ENCODE measurements around the gene KATNAL1. TPM values are rescaled to one million over a fixed set of nuclear protein-coding genes. Genes with fewer than 3 reads are reported as not detected.

KATNAL1 gene
- total RNA-seq, 1 donor from 2014 or later = 8.2 TPM

- H3K9me3 Mint-ChIP-seq = peaks cover 3% of the 10 kb centered on the region
- H3K36me3 Mint-ChIP-seq (ENCODE audit: low read depth) = no peaks in the 10 kb centered on the region
- peaks cover under 1% of the 10 kb centered on the region for H3K27me3 Mint-ChIP-seq (ENCODE audit: insufficient read depth)
- H3K4me3 Mint-ChIP-seq = peak overlapping the region; percentile 23
- intact Hi-C loops (cut with micrococcal nuclease) = loop anchor here (1.0 to 10.0 kb wide), 10 partner anchors 13 to 586 kb away; partner anchors contain the start of genes KATNAL1 and UBL3
- DNase-seq (ENCODE audit: low spot score) = no peak
- H3K27ac Mint-ChIP-seq = peak overlapping the region; percentile 78
- peaks cover 43% of the 10 kb centered on the region for H3K4me1 Mint-ChIP-seq (ENCODE audit: low read depth)
Observed at GRCh38 chr13:30158774-30159445, 148.4 kb downstream of the KATNAL1 start.

DNA sequence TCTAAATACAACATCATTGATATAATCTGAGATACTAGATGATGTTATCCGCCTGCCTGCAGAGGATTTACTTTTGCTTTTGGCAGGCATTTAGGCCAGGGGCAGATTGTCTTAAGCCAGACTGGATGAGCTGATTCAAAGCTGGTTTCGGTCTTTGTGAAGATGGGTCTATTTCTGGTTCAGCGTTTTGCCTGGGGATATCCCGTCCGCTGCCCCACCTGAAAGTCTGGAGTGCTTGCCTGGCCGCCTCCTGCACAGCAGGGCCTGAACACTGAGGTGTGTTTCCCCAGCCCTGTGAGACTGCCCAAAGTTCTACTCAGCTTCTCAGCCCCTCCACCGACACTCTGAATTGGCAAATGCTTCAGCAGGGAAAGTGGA lies 149.7 kb downstream of the KATNAL1 start:
- no peak overlapping the region for H3K4me3 Mint-ChIP-seq
- H3K4me1 Mint-ChIP-seq (ENCODE audit: low read depth) = peaks cover 49% of the 10 kb centered on the region
- no peak for DNase-seq (ENCODE audit: low spot score)
- no peaks in the 10 kb centered on the region for H3K27me3 Mint-ChIP-seq (ENCODE audit: insufficient read depth)
- H3K36me3 Mint-ChIP-seq (ENCODE audit: low read depth) = no peaks in the 10 kb centered on the region
- no peak overlapping the region for H3K27ac Mint-ChIP-seq
- intact Hi-C loops (cut with micrococcal nuclease) = loop anchor here (10.0 kb wide), 2 partner anchors 417 to 517 kb away; no protein-coding TSS in a partner anchor
- H3K9me3 Mint-ChIP-seq = peaks cover under 1% of the 10 kb centered on the region

DNA sequence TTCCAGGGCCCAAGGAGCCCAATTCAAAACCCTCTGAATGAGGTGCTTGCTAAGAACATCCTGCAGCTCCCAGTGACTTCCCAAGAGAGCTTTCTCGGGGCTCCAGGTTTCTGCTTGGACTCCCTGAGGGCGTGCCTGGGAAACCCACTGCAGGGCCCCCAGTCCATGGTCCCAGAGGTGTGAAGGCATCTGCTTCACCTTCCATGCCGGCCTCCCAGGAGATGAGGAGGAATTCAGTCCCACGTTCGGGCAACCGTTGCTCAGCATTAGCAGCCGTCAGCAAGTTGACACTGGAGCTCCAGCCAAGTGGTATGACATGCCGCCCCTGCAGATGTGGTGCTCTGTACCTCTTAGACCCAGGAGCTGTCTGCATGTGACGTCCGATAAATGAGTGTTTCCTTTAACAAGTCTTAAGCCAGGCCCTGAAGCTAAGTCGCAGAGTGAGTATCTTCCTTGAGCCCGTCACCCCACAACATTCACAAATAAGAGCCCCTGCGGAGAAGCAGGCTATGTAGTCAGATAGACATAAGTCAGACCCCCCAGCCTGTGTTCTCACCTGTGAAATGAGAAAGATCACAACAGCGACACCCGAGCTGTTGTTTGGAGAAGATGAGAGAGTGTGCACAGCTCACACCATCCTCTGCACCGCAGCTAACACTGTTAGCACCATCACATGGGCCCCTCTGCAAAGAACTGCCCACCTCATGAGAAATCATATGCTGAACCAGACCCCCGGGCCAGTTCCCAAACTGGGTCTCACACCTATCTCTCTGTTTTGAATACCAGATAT lies 150.3 kb downstream of the KATNAL1 start:
- Mint-ChIP-seq H3K9me3 (no peaks in the 10 kb centered on the region), H3K4me3 (no peak overlapping the region), H3K27ac (no peak overlapping the region)

GRCh38 chr13:30156270-30156669 lies 151.1 kb downstream of the KATNAL1 start:
- no peaks in the 10 kb centered on the region for H3K27me3 Mint-ChIP-seq (ENCODE audit: insufficient read depth)
- intact Hi-C loops (cut with micrococcal nuclease) = loop anchor here (10.0 kb wide), 2 partner anchors 419 to 519 kb away; no protein-coding TSS in a partner anchor
- no peak overlapping the region for H3K27ac Mint-ChIP-seq
- DNase-seq (ENCODE audit: low spot score) = no peak
- H3K4me1 Mint-ChIP-seq (ENCODE audit: low read depth) = peaks cover 62% of the 10 kb centered on the region
- H3K9me3 Mint-ChIP-seq = no peaks in the 10 kb centered on the region
- no peaks in the 10 kb centered on the region for H3K36me3 Mint-ChIP-seq (ENCODE audit: low read depth)
- H3K4me3 Mint-ChIP-seq = no peak overlapping the region

More for the DNA sequence above, 150.3 kb downstream of the KATNAL1 start:
- Mint-ChIP-seq H3K4me1 (ENCODE audit: low read depth) (peaks cover 55% of the 10 kb centered on the region), H3K27me3 (ENCODE audit: insufficient read depth) (no peaks in the 10 kb centered on the region), H3K36me3 (ENCODE audit: low read depth) (no peaks in the 10 kb centered on the region)
- intact Hi-C loops (cut with micrococcal nuclease) = loop anchor here (10.0 kb wide), 2 partner anchors 418 to 518 kb away; no protein-coding TSS in a partner anchor
- DNase-seq (ENCODE audit: low spot score) = no peak

DNA sequence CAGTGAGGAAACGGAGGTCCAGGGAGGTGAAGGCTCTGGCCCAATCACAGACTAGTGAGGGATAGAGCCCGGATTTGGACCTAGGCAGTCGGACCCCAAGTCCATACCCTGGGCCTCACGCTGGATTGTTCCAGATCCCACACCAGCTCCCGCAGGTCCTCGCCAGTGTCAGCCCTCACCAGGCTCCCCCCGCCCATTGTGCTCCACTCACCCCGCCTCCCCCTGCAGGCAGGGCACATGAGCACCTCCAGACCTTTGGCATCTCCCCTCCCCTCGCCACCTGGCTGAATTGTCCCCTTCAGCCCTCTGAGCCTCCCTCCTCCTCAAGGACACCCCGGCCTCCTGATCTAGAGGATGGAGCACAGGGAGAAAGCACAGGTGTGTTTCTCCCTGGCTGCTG lies 152.4 kb downstream of the KATNAL1 start:
- intact Hi-C loops (cut with micrococcal nuclease) = loop anchor here (10.0 kb wide), 2 partner anchors 420 to 520 kb away; no protein-coding TSS in a partner anchor
- Mint-ChIP-seq H3K27ac (peak overlapping the region; percentile 35), H3K4me3 (no peak overlapping the region), H3K4me1 (ENCODE audit: low read depth) (peaks cover 69% of the 10 kb centered on the region), H3K9me3 (no peaks in the 10 kb centered on the region), H3K27me3 (ENCODE audit: insufficient read depth) (no peaks in the 10 kb centered on the region), H3K36me3 (ENCODE audit: low read depth) (peaks cover 5% of the 10 kb centered on the region)
- no peak for DNase-seq (ENCODE audit: low spot score)

DNA sequence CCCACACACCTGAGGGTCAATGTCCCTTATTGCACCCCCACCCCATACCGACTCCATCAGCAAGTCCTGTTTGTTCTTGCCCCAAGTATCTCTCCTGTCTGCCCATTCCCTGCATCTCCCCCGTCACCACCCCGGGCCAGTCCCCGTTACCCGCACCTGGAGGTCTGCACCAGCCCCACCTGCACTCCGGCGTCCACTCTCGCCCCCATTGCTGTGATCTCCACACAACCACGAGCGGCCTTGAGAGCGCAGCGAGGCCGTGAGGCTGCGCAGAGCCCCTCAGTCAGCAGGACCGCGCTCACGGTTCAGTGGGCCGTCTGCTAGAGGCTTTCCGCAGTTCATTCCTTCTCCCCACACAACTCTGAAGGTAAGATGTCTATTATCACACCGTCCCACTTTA lies 152.8 kb downstream of the KATNAL1 start:
- Mint-ChIP-seq H3K4me3 (no peak overlapping the region), H3K27ac (no peak overlapping the region), H3K9me3 (no peaks in the 10 kb centered on the region), H3K27me3 (ENCODE audit: insufficient read depth) (no peaks in the 10 kb centered on the region), H3K4me1 (ENCODE audit: low read depth) (peaks cover 69% of the 10 kb centered on the region), H3K36me3 (ENCODE audit: low read depth) (peaks cover 5% of the 10 kb centered on the region)
- no peak for DNase-seq (ENCODE audit: low spot score)
- intact Hi-C loops (cut with micrococcal nuclease) = loop anchor here (10.0 kb wide), 2 partner anchors 420 to 520 kb away; no protein-coding TSS in a partner anchor

DNA sequence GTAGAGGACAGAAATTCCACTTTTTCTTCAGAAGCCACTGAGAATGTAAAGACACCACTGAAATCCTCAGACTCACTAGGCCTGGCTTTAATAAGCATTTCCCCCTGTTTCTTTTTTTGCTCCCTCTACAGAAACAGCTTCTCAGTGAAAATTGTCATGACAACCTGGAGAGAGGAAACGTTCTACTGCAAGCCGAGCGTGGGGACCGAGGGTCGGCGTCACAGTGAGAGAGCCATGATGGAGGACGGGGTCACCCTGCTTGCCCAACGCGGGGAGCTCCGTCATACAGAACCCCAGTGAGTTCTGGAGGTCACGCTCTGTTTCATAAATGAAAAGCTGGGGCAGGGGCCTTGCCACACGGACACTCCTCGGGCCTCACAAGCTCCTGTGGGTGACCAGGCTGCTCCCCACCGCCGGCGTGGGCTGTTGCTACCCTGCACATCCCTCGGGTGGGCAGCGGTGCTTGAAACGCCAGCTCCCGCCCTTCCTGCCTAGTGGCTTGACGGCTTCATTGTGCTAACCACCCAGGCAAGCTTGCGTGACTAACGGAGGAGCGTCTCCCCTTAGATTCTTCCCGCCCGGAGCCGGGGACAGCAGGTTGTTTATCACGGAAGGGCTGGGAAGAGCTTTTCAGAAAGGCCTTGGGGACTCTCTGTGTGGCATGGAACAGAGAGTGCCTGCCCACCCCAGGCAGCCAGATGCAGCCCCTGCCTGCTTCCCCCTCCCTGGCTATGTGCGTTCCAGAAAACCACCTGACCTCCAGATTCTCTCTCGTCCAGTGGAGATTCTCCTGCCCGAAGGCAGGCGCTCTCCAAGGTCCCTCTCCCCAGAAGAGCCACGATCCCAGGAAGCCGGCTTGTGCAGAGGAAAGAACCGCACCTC lies 153.6 kb downstream of the KATNAL1 start:
- Mint-ChIP-seq H3K27me3 (ENCODE audit: insufficient read depth) (no peaks in the 10 kb centered on the region), H3K27ac (no peak overlapping the region), H3K36me3 (ENCODE audit: low read depth) (peaks cover 7% of the 10 kb centered on the region), H3K9me3 (no peaks in the 10 kb centered on the region), H3K4me1 (ENCODE audit: low read depth) (peaks cover 69% of the 10 kb centered on the region), H3K4me3 (no peak overlapping the region)
- DNase-seq (ENCODE audit: low spot score) = no peak
- intact Hi-C loops (cut with micrococcal nuclease) = loop anchor here (10.0 kb wide), 2 partner anchors 421 to 521 kb away; no protein-coding TSS in a partner anchor

Other genes with a start within 250 kb of the KATNAL1 start
- not detected in 2 replicates for gene UBE2L5, start 114.9 kb upstream of the KATNAL1 start, total RNA-seq
- gene HMGB1, start 158.4 kb upstream of the KATNAL1 start, total RNA-seq = 593 and 606 TPM in 2 replicates

Data from activated T-helper 1 cell treated with anti-CD3 and anti-CD28 coated beads, Interleukin-12 subunit alpha, Interleukin-12 subunit beta, Interleukin-2, Interleukin-4 antibody, amounts not matched to agents 30 ng/mL and 10 ng/mL and 1 ng/mL, durations not matched to agents 14 hours and 24 hours and 36 hours (primary cell).